B cell (primary cell): Measurements from ENCODE around the gene MFSD12. TPM values are rescaled to one million over a fixed set of nuclear protein-coding genes. Genes with fewer than 3 reads are reported as not detected.

ENCODE experiments used
- ATAC-seq: fragments of 200-7000 bp; cut with Tn5 transposase; one replicate; pipeline ENCODE4 v1.10.0; 2021; ENCODE audit warnings: low read depth, mild to moderate bottlenecking, moderate number of reproducible peaks, moderate library complexity
- CTCF ChIA-PET: fragments of 350-600 bp; sonication (Branson Sonifier 250); formaldehyde crosslinking; loops from one replicate; lab custom pipeline; 2021; ENCODE audit warnings: antibody characterized with exemption, inconsistent platforms; lab: Charles Lee
- POLR2A ChIA-PET: fragments of 350-600 bp; sonication (Branson Sonifier 250); formaldehyde crosslinking; loops from one replicate; lab custom pipeline; 2021; ENCODE audit warnings: antibody characterized with exemption; lab: Charles Lee
- DNase-seq: peaks from one replicate; pipeline ENCODE4 v3.0.0; 2013
- H2AFZ ChIP-seq: 2 replicates; pipeline ENCODE4 v1.6.1; 2012; ENCODE audit warnings: mild to moderate bottlenecking, low read depth, low read length; ENCODE audit not compliant: insufficient read depth, poor library complexity, severe bottlenecking
- H3K27ac ChIP-seq, 2 donors: 1 replicate in 1 of 2; 2 replicates in 1 of 2; pipeline ENCODE4 v1.5.1; 2012 to 2013; ENCODE audit warnings: low read length in 2 of 2, mild to moderate bottlenecking in 2 of 2, moderate library complexity in 1 of 2
- H3K27me3 ChIP-seq, 4 experiments: fragments of 200-600 bp in 1 of 4; sonication (generic) in 1 of 4; replicated peaks in 1 of 4; 1 replicate in 2 of 4; 2 replicates in 2 of 4; pipeline versions ENCODE4 v1.6.1 to v1.7.0; 2013 to 2016; ENCODE audit warnings: low read length in 3 of 4, mild to moderate bottlenecking in 2 of 4, mixed read lengths in 1 of 4, moderate library complexity in 1 of 4; ENCODE audit not compliant: insufficient read depth in 4 of 4, control insufficient read depth in 3 of 4; ENCODE audit errors: control extremely low read depth in 1 of 4
- H3K36me3 ChIP-seq, 2 experiments: replicated peaks in 1 of 2; 1 replicate in 1 of 2; 2 replicates in 1 of 2; pipeline versions ENCODE4 v1.6.1 to v1.7.1; 2013; ENCODE audit warnings: low read length in 1 of 2; ENCODE audit not compliant: insufficient read depth in 2 of 2, control insufficient read depth in 1 of 2; ENCODE audit errors: control extremely low read depth in 1 of 2, extremely low read depth in 1 of 2
- H3K4me1 ChIP-seq, 2 donors: fragments of 200-600 bp in 1 of 2; sonication (generic) in 1 of 2; 1 replicate in 1 of 2; 2 replicates in 1 of 2; pipeline versions ENCODE4 v1.5.1 to v1.6.1; 2013 to 2017; ENCODE audit warnings: low read length in 2 of 2; ENCODE audit not compliant: control insufficient read depth in 2 of 2, insufficient read depth in 2 of 2
- H3K4me2 ChIP-seq: replicated peaks from 2 replicates; pipeline ENCODE3; 2012; ENCODE audit warnings: mild to moderate bottlenecking, low read depth, low read length; ENCODE audit not compliant: poor library complexity, severe bottlenecking
- H3K4me3 ChIP-seq, 5 experiments: fragments of 200-600 bp in 1 of 5; sonication (generic) in 1 of 5; 1 replicate in 3 of 5; 2 replicates in 2 of 5; pipeline versions ENCODE4 v1.5.1 to v1.7.0; 2011 to 2016; ENCODE audit warnings: low read length in 4 of 5, mild to moderate bottlenecking in 4 of 5, low read depth in 2 of 5, control low read depth in 1 of 5, moderate library complexity in 1 of 5; ENCODE audit not compliant: insufficient read depth in 1 of 5; ENCODE audit errors: control extremely low read depth in 1 of 5, extremely low read depth in 1 of 5
- H3K79me2 ChIP-seq: fragments of 200-600 bp; sonication (generic); one replicate; pipeline ENCODE4 v1.6.0; 2016; ENCODE audit warnings: low read length; ENCODE audit not compliant: control insufficient read depth, insufficient read depth
- H3K9ac ChIP-seq: fragments of 200-600 bp; sonication (generic); 2 replicates; pipeline ENCODE4 v1.6.1; 2017; ENCODE audit warnings: mild to moderate bottlenecking, low read length, moderate library complexity
- H3K9me3 ChIP-seq, 3 donors: one replicate each; pipeline versions ENCODE4 v1.6.1 to v1.7.1; 2013; ENCODE audit warnings: low read length in 2 of 3; ENCODE audit not compliant: control insufficient read depth in 2 of 3, insufficient read depth in 1 of 3; ENCODE audit errors: control extremely low read depth in 1 of 3
- H4K20me1 ChIP-seq: 2 replicates; pipeline ENCODE4 v1.6.0; 2012; ENCODE audit warnings: mild to moderate bottlenecking, low read length; ENCODE audit not compliant: insufficient read depth, control insufficient read depth, poor library complexity, severe bottlenecking
- H3K27ac Mint-ChIP-seq: one replicate; pipeline ENCODE4 v1.8.0; 2021; ENCODE audit warnings: mixed read lengths
- H3K27me3 Mint-ChIP-seq: one replicate; pipeline ENCODE4 v1.8.0; 2021; ENCODE audit warnings: mixed read lengths
- H3K4me1 Mint-ChIP-seq: one replicate; pipeline ENCODE4 v1.8.0; 2021; ENCODE audit warnings: mixed read lengths
- H3K4me3 Mint-ChIP-seq: one replicate; pipeline ENCODE4 v1.8.0; 2021; ENCODE audit warnings: mixed read lengths
- H3K9me3 Mint-ChIP-seq: one replicate; pipeline ENCODE4 v1.8.0; 2022; ENCODE audit warnings: mixed read lengths; ENCODE audit not compliant: insufficient read depth
- EZH2 ChIP-seq: IDR thresholded peaks from 2 replicates; pipeline ENCODE4 v1.6.1; 2012; ENCODE audit warnings: borderline replicate concordance, low read depth, mild to moderate bottlenecking, moderate library complexity, low read length; ENCODE audit not compliant: insufficient read depth, poor library complexity, severe bottlenecking
- WGBS: methylation state at CpG from one replicate; pipeline ENCODE4 v1.1.5; 2013; ENCODE audit warnings: missing lambda C conversion rate; ENCODE audit not compliant: insufficient coverage; 5-methylcytosine and 5-hydroxymethylcytosine counted together
- intact Hi-C: fragments of 100-400 bp; cut with micrococcal nuclease; formaldehyde crosslinking; loops from one replicate; pipeline ENCODE4 v1.10.0; 2022
- polyA plus RNA-seq: library from polyadenylated mRNA; depleted of rRNA; stranded (reverse); fragments of >200 nt; gene quantifications from 2 replicates; pipeline ENCODE4 v1.2.3, GENCODE V29; 2012
- total RNA-seq, 2 donors: library from RNA; stranded (reverse); fragments of 120-200 nt in 1 of 2; gene quantifications; 1 replicate in 1 of 2; 2 replicates in 1 of 2; pipeline versions ENCODE4 v1.2.3 to v1.2.4, GENCODE V29; 2013 to 2022
- TF ChIP-seq, protein P1 (sequence below): fragments of 200-600 bp; IDR thresholded peaks from one replicate; pipeline ENCODE4 v1.8.0; 2022; ENCODE audit warnings: antibody characterized with exemption, mild to moderate bottlenecking

Gene MFSD12
- total and polyA plus RNA-seq, 2 donors (not counting 1 experiment from before 2014, with no cell fraction given), result 100 to 154 TPM

DNA sequence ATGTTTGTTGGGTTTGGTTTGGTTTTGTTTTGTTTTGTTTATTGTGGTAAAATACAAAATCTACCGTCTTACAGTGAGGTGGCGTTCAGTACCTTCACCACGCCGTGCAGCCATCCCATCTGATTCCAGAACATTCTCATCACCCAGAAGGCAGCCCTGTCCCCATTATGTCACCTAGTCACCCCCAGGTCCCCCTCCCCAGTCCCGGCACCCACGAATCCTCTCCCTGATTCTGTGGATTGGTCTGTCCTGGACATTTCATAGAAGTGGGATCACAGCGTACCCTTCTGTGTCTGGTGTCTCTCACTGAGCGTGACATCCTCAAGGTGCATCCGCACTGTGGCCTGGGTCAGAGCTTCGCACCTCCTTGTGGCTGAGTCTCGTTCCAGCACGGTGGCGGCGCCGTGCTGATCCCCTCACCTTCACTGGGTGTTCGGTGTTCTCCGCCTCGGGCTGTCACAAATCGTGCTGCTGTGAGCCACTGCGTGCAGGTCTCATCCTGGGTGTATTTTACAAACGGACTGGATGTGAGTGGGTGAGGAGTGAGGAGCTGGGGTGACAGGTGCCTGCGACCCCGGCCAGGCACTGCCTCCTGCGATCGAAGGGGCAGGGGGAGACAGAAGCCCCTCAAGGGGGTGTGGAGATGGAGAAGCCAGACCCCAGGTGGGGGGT is 19.0 kb downstream of the MFSD12 start:
- POLR2A ChIA-PET, result no interaction called here
- no peaks in the 10 kb centered on the region for H3K27me3 Mint-ChIP-seq
- Histone ChIP-seq H3K9me3 (peaks cover 0 to 8% (median 0%) of the 10 kb centered on the region in 3 donors), H3K27ac (no peak overlapping the region), H3K9ac (no peak overlapping the region), H3K4me3 (no peak overlapping the region), H2AFZ (no peak overlapping the region), H4K20me1 (peaks cover 19% of the 10 kb centered on the region), H3K4me1 (no peaks in the 10 kb centered on the region), H3K27me3 (no peaks in the 10 kb centered on the region), H3K4me2 (no peak overlapping the region), H3K79me2 (no peaks in the 10 kb centered on the region), H3K36me3 (peaks cover 0 to 21% of the 10 kb centered on the region in 2 experiments)
- H3K4me3 Mint-ChIP-seq, result no peak overlapping the region
- H3K9me3 Mint-ChIP-seq, result no peaks in the 10 kb centered on the region
- TF ChIP-seq EZH2, result no peak
- TF ChIP-seq, protein P1, sequence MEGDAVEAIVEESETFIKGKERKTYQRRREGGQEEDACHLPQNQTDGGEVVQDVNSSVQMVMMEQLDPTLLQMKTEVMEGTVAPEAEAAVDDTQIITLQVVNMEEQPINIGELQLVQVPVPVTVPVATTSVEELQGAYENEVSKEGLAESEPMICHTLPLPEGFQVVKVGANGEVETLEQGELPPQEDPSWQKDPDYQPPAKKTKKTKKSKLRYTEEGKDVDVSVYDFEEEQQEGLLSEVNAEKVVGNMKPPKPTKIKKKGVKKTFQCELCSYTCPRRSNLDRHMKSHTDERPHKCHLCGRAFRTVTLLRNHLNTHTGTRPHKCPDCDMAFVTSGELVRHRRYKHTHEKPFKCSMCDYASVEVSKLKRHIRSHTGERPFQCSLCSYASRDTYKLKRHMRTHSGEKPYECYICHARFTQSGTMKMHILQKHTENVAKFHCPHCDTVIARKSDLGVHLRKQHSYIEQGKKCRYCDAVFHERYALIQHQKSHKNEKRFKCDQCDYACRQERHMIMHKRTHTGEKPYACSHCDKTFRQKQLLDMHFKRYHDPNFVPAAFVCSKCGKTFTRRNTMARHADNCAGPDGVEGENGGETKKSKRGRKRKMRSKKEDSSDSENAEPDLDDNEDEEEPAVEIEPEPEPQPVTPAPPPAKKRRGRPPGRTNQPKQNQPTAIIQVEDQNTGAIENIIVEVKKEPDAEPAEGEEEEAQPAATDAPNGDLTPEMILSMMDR, result no peak
- no peaks in the 10 kb centered on the region for H3K4me1 Mint-ChIP-seq
- ATAC-seq (no peak), DNase-seq (peak; percentile 36)
- no peak overlapping the region for H3K27ac Mint-ChIP-seq
- intact Hi-C loops, result no loop called here
- CTCF ChIA-PET, result interaction anchor here (1.5 kb wide), 1 partner anchor 8 kb away, joined by 3 read pairs; no protein-coding TSS in a partner anchor
- WGBS, result 92% methylated on average over 24 of the region's 25 CpGs
